Measurements from ENCODE around the gene EBP.

- TF ChIP-seq POLR2A (IDR thresholded peaks at IDR 0.05) = no peak
- TF ChIP-seq CTCF (IDR thresholded peaks at IDR 0.05) = no peak
These were observed 2.1 kb downstream of the EBP start for GRCh38 chrX:48523682-48524081.
